KG1 (cell line): ENCODE results near the gene PGD.
A peak's percentile ranks its signal among the peaks of the same experiment; 100 is the strongest.

ENCODE experiments used
- DNase-seq: peaks from one replicate; lab custom pipeline; 2025; lab: John Stamatoyannopoulos, UW

PGD gene

GRCh38 chr1:10398734-10399443 is at the start of gene PGD:
TSS of gene PGD (plus strand) at chr1:10399064. CDS start at chr1:10399118, 54 bp downstream.
- peak; percentile 94 for DNase-seq

GRCh38 chr1:10353282-10353681 is 45.6 kb upstream of the PGD start:
- DNase-seq: no peak

GRCh38 chr1:10353693-10354092 is 45.2 kb upstream of the PGD start:
- DNase-seq: no peak

GRCh38 chr1:10360045-10360444 is 38.8 kb upstream of the PGD start:
- no peak for DNase-seq

- no peak for DNase-seq
These were observed 37.3 kb upstream of the PGD start for GRCh38 chr1:10361515-10361914.

- DNase-seq: no peak
These were observed 30.7 kb upstream of the PGD start for GRCh38 chr1:10368194-10368593.

- no peak for DNase-seq
These were observed 24.4 kb upstream of the PGD start for GRCh38 chr1:10374442-10374860.

- peak; percentile 13 for DNase-seq
These were observed 21.4 kb upstream of the PGD start for GRCh38 chr1:10377365-10378029.

GRCh38 chr1:10378081-10378841 is 20.6 kb upstream of the PGD start:
- no peak for DNase-seq

- no peak for DNase-seq
These were observed 19.7 kb upstream of the PGD start for GRCh38 chr1:10379101-10379620.

- DNase-seq: no peak
These were observed 19.2 kb upstream of the PGD start for GRCh38 chr1:10379676-10380075.

- DNase-seq: no peak
These were observed 18.1 kb upstream of the PGD start for GRCh38 chr1:10380594-10381275.

- no peak for DNase-seq
These were observed 15.2 kb upstream of the PGD start for GRCh38 chr1:10383630-10384029.

GRCh38 chr1:10384219-10384618 is 14.6 kb upstream of the PGD start:
- DNase-seq: no peak

GRCh38 chr1:10386761-10387676 is 11.8 kb upstream of the PGD start:
- DNase-seq: no peak

GRCh38 chr1:10387677-10388386 is 11.0 kb upstream of the PGD start:
- peak; percentile 66 for DNase-seq

GRCh38 chr1:10388387-10388715 is 10.5 kb upstream of the PGD start:
- DNase-seq: no peak

GRCh38 chr1:10389271-10389973 is 9.4 kb upstream of the PGD start:
- DNase-seq: no peak

- no peak for DNase-seq
These were observed 2.0 kb upstream of the PGD start for GRCh38 chr1:10396870-10397269.

- DNase-seq: peak; percentile 50
These were observed 558 bp upstream of the PGD start for GRCh38 chr1:10398278-10398733.
